DOHH2 (cell line): ENCODE data around the gene ST6GALNAC6.
A peak's percentile ranks its signal among the peaks of the same experiment; 100 is the strongest.

Experiments used
- H3F3A ChIP-seq: fragments of 200-600 bp; sonication (generic), shearing (Covaris generic); 2 replicates; pipeline ENCODE4 v1.6.0; 2016; ENCODE audit warnings: antibody characterized with exemption, mild to moderate bottlenecking; ENCODE audit not compliant: control insufficient read depth, insufficient read depth
- H3K27ac ChIP-seq: fragments of 200-600 bp; sonication (generic); 2 replicates; pipeline ENCODE4 v1.5.1; 2014; ENCODE audit warnings: low read depth, mild to moderate bottlenecking, low read length, moderate library complexity
- H3K27me3 ChIP-seq: fragments of 200-600 bp; sonication (generic); 2 replicates; pipeline ENCODE4 v1.6.1; 2014; ENCODE audit warnings: mild to moderate bottlenecking, low read length, mixed read lengths; ENCODE audit not compliant: control insufficient read depth
- H3K36me3 ChIP-seq: fragments of 200-600 bp; sonication (generic); 2 replicates; pipeline ENCODE4 v1.6.1; 2014; ENCODE audit warnings: mild to moderate bottlenecking, low read length, moderate library complexity, mixed read lengths; ENCODE audit not compliant: control insufficient read depth
- H3K4me1 ChIP-seq: fragments of 200-600 bp; sonication (generic); 2 replicates; pipeline ENCODE4 v1.6.1; 2014; ENCODE audit warnings: mild to moderate bottlenecking, low read length, mixed read lengths; ENCODE audit not compliant: control insufficient read depth
- H3K4me2 ChIP-seq: fragments of 200-600 bp; sonication (generic); 2 replicates; pipeline ENCODE4 v1.6.0; 2014; ENCODE audit warnings: mild to moderate bottlenecking, low read length, moderate library complexity
- H3K4me3 ChIP-seq: fragments of 200-600 bp; sonication (generic); 2 replicates; pipeline ENCODE4 v1.5.1; 2014; ENCODE audit warnings: mild to moderate bottlenecking, low read length, mixed read lengths
- H3K79me2 ChIP-seq: fragments of 200-600 bp; sonication (generic); 2 replicates; pipeline ENCODE4 v1.6.1; 2014; ENCODE audit warnings: mild to moderate bottlenecking, low read length, mixed read lengths; ENCODE audit not compliant: control insufficient read depth
- H3K9me2 ChIP-seq: fragments of 200-600 bp; sonication (generic); replicated peaks from 2 replicates; pipeline ENCODE4 v1.6.1; 2014; ENCODE audit warnings: mild to moderate bottlenecking, low read length, mixed read lengths; ENCODE audit not compliant: control insufficient read depth
- H3K9me3 ChIP-seq: fragments of 200-600 bp; sonication (generic); 2 replicates; pipeline ENCODE4 v1.6.1; 2014; ENCODE audit warnings: antibody characterized with exemption, low read length, mixed read lengths; ENCODE audit not compliant: control insufficient read depth, insufficient read depth
- H4K20me1 ChIP-seq: fragments of 200-600 bp; sonication (generic); 2 replicates; pipeline ENCODE4 v1.6.0; 2014; ENCODE audit warnings: low read depth, mild to moderate bottlenecking, antibody characterized with exemption, low read length, moderate library complexity; ENCODE audit not compliant: control insufficient read depth, insufficient read depth
- CTCF ChIP-seq: fragments of 200-600 bp; sonication (generic); IDR thresholded peaks from one replicate; pipeline ENCODE4 v1.5.1; 2014; ENCODE audit warnings: antibody characterized with exemption, mild to moderate bottlenecking, low read depth, low read length; ENCODE audit not compliant: poor library complexity, severe bottlenecking
- EZH2phosphoT487 ChIP-seq: fragments of 200-600 bp; sonication (generic); IDR thresholded peaks from 2 replicates; pipeline ENCODE4 v1.6.1; 2017; ENCODE audit warnings: borderline replicate concordance, mild to moderate bottlenecking, antibody characterized with exemption, low read length, moderate library complexity, mixed read lengths

Gene ST6GALNAC6

DNA sequence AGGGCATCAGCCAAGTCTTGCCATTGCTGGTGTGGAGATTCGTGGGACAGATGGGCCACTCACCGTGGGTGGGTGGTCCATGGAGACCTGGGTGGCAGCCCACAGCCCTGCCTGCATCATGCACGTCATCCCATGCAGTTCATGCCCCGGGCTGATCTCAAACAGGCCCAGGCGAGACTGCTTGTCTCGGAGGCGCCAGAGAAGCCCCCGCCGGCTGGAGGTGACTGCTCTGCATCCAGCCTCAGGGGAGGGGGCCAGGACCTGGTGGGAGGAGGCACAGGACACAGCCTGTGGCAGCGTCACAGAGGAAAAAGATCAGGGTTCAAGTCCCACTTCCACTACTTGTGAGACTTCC, 30.2 kb upstream of the ST6GALNAC6 start:
- Histone ChIP-seq H3K4me1 (peaks cover 35% of the 10 kb centered on the region), H3K9me2 (no peaks in the 10 kb centered on the region), H4K20me1 (no peaks in the 10 kb centered on the region; the same call in 1 of the 2 replicates), H3F3A (peaks cover 9% of the 10 kb centered on the region), H3K27ac (no peak overlapping the region), H3K36me3 (peaks cover 4% of the 10 kb centered on the region; the same call in 1 of the 2 replicates), H3K4me2 (0 out of 2 replicates have a peak overlapping the region, but pooled peaks have one; percentile 80), H3K79me2 (no peaks in the 10 kb centered on the region), H3K27me3 (peaks cover 50% of the 10 kb centered on the region), H3K4me3 (no peak overlapping the region), H3K9me3 (no peaks in the 10 kb centered on the region)
- no peak for TF ChIP-seq CTCF
- TF ChIP-seq EZH2phosphoT487: no peak

DNA sequence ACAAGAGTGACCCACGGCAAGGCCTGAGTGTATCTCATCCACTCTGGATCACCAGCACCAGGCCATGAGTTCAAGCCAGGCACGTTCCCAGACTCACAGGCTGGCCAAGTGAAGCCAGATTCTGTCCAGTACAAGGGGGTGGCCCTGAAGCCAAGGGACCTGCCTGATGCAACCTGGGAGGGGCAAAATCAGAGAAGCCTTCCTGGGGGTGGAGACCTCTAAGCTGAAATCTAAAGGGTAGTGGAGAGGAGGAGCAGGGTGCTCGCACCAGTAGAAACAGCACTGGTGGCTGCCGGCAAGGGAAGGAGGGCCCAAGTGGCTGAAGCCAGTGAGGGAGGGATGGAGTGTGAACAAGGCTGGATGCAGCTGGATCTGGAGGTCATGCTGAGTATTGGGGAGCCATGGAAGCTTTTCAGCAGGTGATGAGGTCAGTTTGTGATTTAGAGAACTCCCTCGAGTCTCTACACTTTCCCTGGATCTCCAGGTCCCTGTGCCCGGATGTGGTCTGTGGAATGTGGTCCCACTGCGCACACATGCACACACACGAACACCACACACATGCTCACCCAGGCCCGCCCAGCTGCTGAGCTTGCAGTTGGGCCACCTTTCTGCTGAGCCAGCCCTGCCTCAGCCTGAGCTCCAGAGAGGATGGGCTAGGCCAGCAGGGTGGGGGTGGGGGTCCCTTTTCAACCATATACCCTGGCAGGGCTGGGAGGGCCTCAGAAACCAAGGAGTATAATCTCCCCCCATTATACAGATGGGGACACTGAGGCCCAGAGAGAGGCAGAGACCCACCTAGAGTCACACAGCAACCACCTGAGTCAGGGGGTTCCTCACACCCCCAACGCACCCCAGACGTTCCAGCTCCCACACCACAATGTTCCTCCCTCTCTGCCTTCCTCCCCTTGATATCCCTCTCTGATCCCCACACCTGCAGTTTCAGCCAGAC, 29.5 kb upstream of the ST6GALNAC6 start:
- TF ChIP-seq CTCF (no peak), EZH2phosphoT487 (no peak)
- Histone ChIP-seq H3K79me2 (no peaks in the 10 kb centered on the region), H3K27me3 (peaks cover 50% of the 10 kb centered on the region), H3K27ac (no peak overlapping the region), H3K4me3 (no peak overlapping the region), H3K9me3 (no peaks in the 10 kb centered on the region), H3K4me2 (no peak overlapping the region), H3K36me3 (no peaks in the 10 kb centered on the region), H3K9me2 (no peaks in the 10 kb centered on the region), H4K20me1 (no peaks in the 10 kb centered on the region; the same call in 1 of the 2 replicates), H3F3A (peaks cover 9% of the 10 kb centered on the region), H3K4me1 (peaks cover 35% of the 10 kb centered on the region)

- no peaks in the 10 kb centered on the region; the same call in 1 of the 2 replicates for H4K20me1 ChIP-seq
- H3K79me2 ChIP-seq: no peaks in the 10 kb centered on the region
- H3K4me2 ChIP-seq: peak overlapping the region; percentile 54
- H3F3A ChIP-seq: peaks cover 9% of the 10 kb centered on the region
- no peak overlapping the region for H3K27ac ChIP-seq
- peak overlapping the region; percentile 38 for H3K4me3 ChIP-seq
- no peaks in the 10 kb centered on the region for H3K9me2 ChIP-seq
- H3K36me3 ChIP-seq: no peaks in the 10 kb centered on the region
- H3K27me3 ChIP-seq: peaks cover 55% of the 10 kb centered on the region
- no peaks in the 10 kb centered on the region for H3K9me3 ChIP-seq
- peaks cover 35% of the 10 kb centered on the region for H3K4me1 ChIP-seq
- TF ChIP-seq EZH2phosphoT487 (no peak; the same call in 1 of the 2 replicates), CTCF (no peak)
These were observed 28.7 kb upstream of the ST6GALNAC6 start for GRCh38 chr9:127927988-127928675.
